PFSK-1 (cell line): ENCODE results near the gene EPB41L4B.

ENCODE experiments used
- FOXP2 ChIP-seq: optimal IDR thresholded peaks from 2 replicates; pipeline ENCODE3; 2011; ENCODE audit warnings: borderline replicate concordance, control low read depth, inconsistent platforms; ENCODE audit not compliant: insufficient read depth; ENCODE audit errors: extremely low read length, extremely low read depth
- POLR2AphosphoS5 ChIP-seq: IDR thresholded peaks from 2 replicates; pipeline ENCODE4 v1.6.1; 2012; ENCODE audit warnings: low read depth, mild to moderate bottlenecking, control low read depth, low read length, moderate library complexity
- SIN3A ChIP-seq: IDR thresholded peaks from 2 replicates; pipeline ENCODE4 v1.6.1; 2012; ENCODE audit warnings: mild to moderate bottlenecking, low read length, moderate library complexity, borderline replicate concordance; ENCODE audit not compliant: insufficient read depth
- TAF1 ChIP-seq: IDR thresholded peaks from 2 replicates; pipeline ENCODE4 v1.6.1; 2012; ENCODE audit warnings: low read length, control low read depth, borderline replicate concordance; ENCODE audit not compliant: insufficient read depth
- TF ChIP-seq, protein P1 (sequence below), 2 experiments: IDR thresholded peaks; 2 replicates each; pipeline versions ENCODE4 v1.6.1 to v1.8.0; 2011 to 2012; ENCODE audit warnings: low read depth in 2 of 2, low read length in 2 of 2, control low read depth in 1 of 2, inconsistent platforms in 1 of 2, mild to moderate bottlenecking in 1 of 2, moderate library complexity in 1 of 2; ENCODE audit not compliant: insufficient read depth in 1 of 2

EPB41L4B gene

DNA sequence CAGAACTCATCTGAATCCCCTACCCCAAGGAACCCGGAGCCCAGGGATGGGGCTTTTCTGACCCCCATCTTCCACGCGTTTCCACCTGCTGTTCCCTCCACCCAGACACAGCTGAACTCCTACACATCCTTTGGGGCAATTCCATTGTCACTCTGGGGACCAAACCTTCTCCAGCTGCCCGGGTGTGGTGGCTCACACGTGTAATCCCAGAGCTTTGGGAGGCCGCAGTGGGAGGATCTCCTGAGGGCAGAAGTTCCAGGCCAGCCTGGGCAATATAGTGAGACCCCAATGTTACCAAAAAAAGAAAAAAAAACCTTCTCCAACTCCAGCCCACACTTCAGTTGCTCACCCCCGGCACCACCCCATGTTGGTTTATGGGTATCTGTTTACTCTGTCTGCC lies 8.1 kb downstream of the EPB41L4B start:
- TF ChIP-seq FOXP2 (no peak), POLR2AphosphoS5 (no peak), SIN3A (no peak), TAF1 (no peak)

- TF ChIP-seq POLR2AphosphoS5 (no peak), FOXP2 (no peak), SIN3A (no peak), TAF1 (no peak)
- TF ChIP-seq, protein P1, sequence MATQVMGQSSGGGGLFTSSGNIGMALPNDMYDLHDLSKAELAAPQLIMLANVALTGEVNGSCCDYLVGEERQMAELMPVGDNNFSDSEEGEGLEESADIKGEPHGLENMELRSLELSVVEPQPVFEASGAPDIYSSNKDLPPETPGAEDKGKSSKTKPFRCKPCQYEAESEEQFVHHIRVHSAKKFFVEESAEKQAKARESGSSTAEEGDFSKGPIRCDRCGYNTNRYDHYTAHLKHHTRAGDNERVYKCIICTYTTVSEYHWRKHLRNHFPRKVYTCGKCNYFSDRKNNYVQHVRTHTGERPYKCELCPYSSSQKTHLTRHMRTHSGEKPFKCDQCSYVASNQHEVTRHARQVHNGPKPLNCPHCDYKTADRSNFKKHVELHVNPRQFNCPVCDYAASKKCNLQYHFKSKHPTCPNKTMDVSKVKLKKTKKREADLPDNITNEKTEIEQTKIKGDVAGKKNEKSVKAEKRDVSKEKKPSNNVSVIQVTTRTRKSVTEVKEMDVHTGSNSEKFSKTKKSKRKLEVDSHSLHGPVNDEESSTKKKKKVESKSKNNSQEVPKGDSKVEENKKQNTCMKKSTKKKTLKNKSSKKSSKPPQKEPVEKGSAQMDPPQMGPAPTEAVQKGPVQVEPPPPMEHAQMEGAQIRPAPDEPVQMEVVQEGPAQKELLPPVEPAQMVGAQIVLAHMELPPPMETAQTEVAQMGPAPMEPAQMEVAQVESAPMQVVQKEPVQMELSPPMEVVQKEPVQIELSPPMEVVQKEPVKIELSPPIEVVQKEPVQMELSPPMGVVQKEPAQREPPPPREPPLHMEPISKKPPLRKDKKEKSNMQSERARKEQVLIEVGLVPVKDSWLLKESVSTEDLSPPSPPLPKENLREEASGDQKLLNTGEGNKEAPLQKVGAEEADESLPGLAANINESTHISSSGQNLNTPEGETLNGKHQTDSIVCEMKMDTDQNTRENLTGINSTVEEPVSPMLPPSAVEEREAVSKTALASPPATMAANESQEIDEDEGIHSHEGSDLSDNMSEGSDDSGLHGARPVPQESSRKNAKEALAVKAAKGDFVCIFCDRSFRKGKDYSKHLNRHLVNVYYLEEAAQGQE (IDR thresholded peaks at IDR 0.05; ENCODE audit: insufficient read depth in 1 of 2, low read depth in 2 of 2, low read length in 2 of 2), result no peak
These were observed 9.1 kb downstream of the EPB41L4B start for GRCh38 chr9:109311731-109312130.

- no peak for TF ChIP-seq SIN3A
- TF ChIP-seq, protein P1 (IDR thresholded peaks at IDR 0.05; ENCODE audit: insufficient read depth in 1 of 2, low read depth in 2 of 2, low read length in 2 of 2), result no peak
- TF ChIP-seq TAF1, result no peak
- no peak for TF ChIP-seq POLR2AphosphoS5
These were observed 9.6 kb downstream of the EPB41L4B start for GRCh38 chr9:109311286-109311685.

DNA sequence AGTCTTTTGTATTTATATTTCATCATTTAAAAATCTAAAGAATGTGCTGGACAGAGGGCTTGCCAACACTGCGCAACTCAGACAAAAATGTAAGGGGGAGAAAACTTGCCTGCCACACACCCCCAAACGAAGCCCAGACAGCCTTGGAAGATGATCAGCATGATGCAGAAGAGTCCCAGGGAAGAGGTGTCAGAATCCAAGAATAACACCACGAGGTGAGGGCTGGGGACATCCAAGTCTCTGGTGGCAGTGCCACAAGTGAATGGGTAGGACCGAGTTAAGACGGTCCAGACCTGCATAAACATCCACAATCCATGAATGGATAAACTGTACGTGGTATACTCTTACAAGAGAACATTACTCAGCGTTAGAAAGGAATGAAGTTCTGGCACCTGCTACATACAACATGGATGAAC lies 10.4 kb downstream of the EPB41L4B start:
- TF ChIP-seq SIN3A (no peak), FOXP2 (no peak), TAF1 (no peak), POLR2AphosphoS5 (no peak)
- TF ChIP-seq, protein P1 (IDR thresholded peaks at IDR 0.05; ENCODE audit: insufficient read depth in 1 of 2, low read depth in 2 of 2, low read length in 2 of 2), result no peak

DNA sequence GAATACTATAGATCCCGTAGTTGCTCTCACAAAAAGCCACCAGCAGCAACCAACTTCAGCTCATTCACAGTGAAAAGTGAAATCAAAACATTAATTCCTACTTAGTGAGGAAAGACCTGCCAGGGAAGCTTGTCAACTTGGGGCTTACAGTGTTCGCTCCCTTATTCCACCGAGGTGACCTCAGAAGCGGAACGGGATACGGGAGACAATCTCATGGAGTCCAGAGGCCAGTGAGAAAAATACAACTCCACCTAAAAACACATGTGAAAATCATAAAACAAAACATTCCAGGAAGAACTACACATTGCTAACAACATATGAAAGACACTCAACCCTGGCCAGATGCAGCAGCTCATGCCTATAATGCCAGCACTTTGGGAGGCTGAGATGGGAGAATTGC lies 11.6 kb downstream of the EPB41L4B start:
- TF ChIP-seq TAF1 (no peak), SIN3A (no peak), POLR2AphosphoS5 (no peak), FOXP2 (no peak)
- TF ChIP-seq, protein P1 (IDR thresholded peaks at IDR 0.05; ENCODE audit: insufficient read depth in 1 of 2, low read depth in 2 of 2, low read length in 2 of 2), result no peak
